ENCODE data around the gene IL1RAPL1.

Gene IL1RAPL1

GRCh38 chrX:29269390-29269789, 682.1 kb downstream of the IL1RAPL1 start:
- TF ChIP-seq EZH2phosphoT487 (IDR thresholded peaks at IDR 0.05; ENCODE audit: borderline replicate concordance) (no peak), CTCF (conservative IDR thresholded peaks at IDR 0.05; ENCODE audit: low read length) (no peak)
- Histone ChIP-seq H3F3A (ENCODE audit: low read depth) (no peaks in the 10 kb centered on the region), H4K20me1 (ENCODE audit: insufficient read depth, low read length, poor library complexity, severe bottlenecking) (no peaks in the 10 kb centered on the region), H3K4me2 (ENCODE audit: low read depth, low read length, poor library complexity, severe bottlenecking) (no peak overlapping the region), H3K27me3 (ENCODE audit: insufficient read depth, low read length, poor library complexity, severe bottlenecking) (no peaks in the 10 kb centered on the region), H3K4me1 (ENCODE audit: insufficient read depth, low read length, poor library complexity, severe bottlenecking) (no peaks in the 10 kb centered on the region), H3K9ac (ENCODE audit: low read depth, low read length, poor library complexity, severe bottlenecking) (no peak overlapping the region), H3K36me3 (ENCODE audit: insufficient read depth, low read length) (no peaks in the 10 kb centered on the region), H3K79me2 (ENCODE audit: insufficient read depth, low read length) (no peaks in the 10 kb centered on the region), H2AFZ (ENCODE audit: low read length) (no peak overlapping the region), H3K4me3 (ENCODE audit: low read length, poor library complexity, severe bottlenecking) (no peak overlapping the region), H3K9me3 (ENCODE audit: insufficient read depth, low read depth, low read length) (no peaks in the 10 kb centered on the region), H3K9me2 (replicated peaks; ENCODE audit: low read depth, low read length) (no peaks in the 10 kb centered on the region)

- TF ChIP-seq EZH2phosphoT487 (IDR thresholded peaks at IDR 0.05; ENCODE audit: borderline replicate concordance) (no peak), CTCF (conservative IDR thresholded peaks at IDR 0.05; ENCODE audit: low read length) (no peak)
- Histone ChIP-seq H3K9ac (ENCODE audit: low read depth, low read length, poor library complexity, severe bottlenecking) (no peak overlapping the region), H2AFZ (ENCODE audit: low read length) (no peak overlapping the region), H3K9me2 (replicated peaks; ENCODE audit: low read depth, low read length) (no peaks in the 10 kb centered on the region), H3K36me3 (ENCODE audit: insufficient read depth, low read length) (no peaks in the 10 kb centered on the region), H3K4me1 (ENCODE audit: insufficient read depth, low read length, poor library complexity, severe bottlenecking) (no peaks in the 10 kb centered on the region), H3K9me3 (ENCODE audit: insufficient read depth, low read depth, low read length) (no peaks in the 10 kb centered on the region), H4K20me1 (ENCODE audit: insufficient read depth, low read length, poor library complexity, severe bottlenecking) (no peaks in the 10 kb centered on the region), H3F3A (ENCODE audit: low read depth) (no peaks in the 10 kb centered on the region), H3K4me2 (ENCODE audit: low read depth, low read length, poor library complexity, severe bottlenecking) (no peak overlapping the region), H3K27me3 (ENCODE audit: insufficient read depth, low read length, poor library complexity, severe bottlenecking) (no peaks in the 10 kb centered on the region), H3K4me3 (ENCODE audit: low read length, poor library complexity, severe bottlenecking) (no peak overlapping the region), H3K79me2 (ENCODE audit: insufficient read depth, low read length) (no peaks in the 10 kb centered on the region)
These were observed 687.3 kb downstream of the IL1RAPL1 start for GRCh38 chrX:29274517-29274916.

GRCh38 chrX:29275928-29276327, 688.7 kb downstream of the IL1RAPL1 start:
- Histone ChIP-seq H3K79me2 (ENCODE audit: insufficient read depth, low read length) (no peaks in the 10 kb centered on the region), H2AFZ (ENCODE audit: low read length) (no peak overlapping the region), H3K27me3 (ENCODE audit: insufficient read depth, low read length, poor library complexity, severe bottlenecking) (no peaks in the 10 kb centered on the region), H3K4me1 (ENCODE audit: insufficient read depth, low read length, poor library complexity, severe bottlenecking) (no peaks in the 10 kb centered on the region), H3K9me3 (ENCODE audit: insufficient read depth, low read depth, low read length) (no peaks in the 10 kb centered on the region), H3F3A (ENCODE audit: low read depth) (no peaks in the 10 kb centered on the region), H3K9me2 (replicated peaks; ENCODE audit: low read depth, low read length) (no peaks in the 10 kb centered on the region), H3K36me3 (ENCODE audit: insufficient read depth, low read length) (no peaks in the 10 kb centered on the region), H3K4me2 (ENCODE audit: low read depth, low read length, poor library complexity, severe bottlenecking) (no peak overlapping the region), H4K20me1 (ENCODE audit: insufficient read depth, low read length, poor library complexity, severe bottlenecking) (no peaks in the 10 kb centered on the region), H3K9ac (ENCODE audit: low read depth, low read length, poor library complexity, severe bottlenecking) (no peak overlapping the region), H3K4me3 (ENCODE audit: low read length, poor library complexity, severe bottlenecking) (no peak overlapping the region)
- TF ChIP-seq EZH2phosphoT487 (IDR thresholded peaks at IDR 0.05; ENCODE audit: borderline replicate concordance): no peak
- no peak for TF ChIP-seq CTCF (conservative IDR thresholded peaks at IDR 0.05; ENCODE audit: low read length)
